Retinal pigment epithelial cell (primary cell): Measurements from ENCODE around the gene PHETA1.
A peak's percentile ranks its signal among the peaks of the same experiment; 100 is the strongest.

Experiments
- DNase-seq: peaks from one replicate; pipeline ENCODE4 v3.0.0-alpha.2; 2010; ENCODE audit warnings: low read depth
- H3K4me3 ChIP-seq: 2 replicates; pipeline ENCODE4 v1.5.1; 2011; ENCODE audit warnings: mild to moderate bottlenecking, low read length, control low read depth, moderate library complexity
- TF ChIP-seq, protein P1 (sequence below): conservative IDR thresholded peaks from 2 replicates; pipeline ENCODE4 v1.5.1; 2011; ENCODE audit warnings: low read depth, low read length, control low read depth, inconsistent platforms

The PHETA1 gene

DNA sequence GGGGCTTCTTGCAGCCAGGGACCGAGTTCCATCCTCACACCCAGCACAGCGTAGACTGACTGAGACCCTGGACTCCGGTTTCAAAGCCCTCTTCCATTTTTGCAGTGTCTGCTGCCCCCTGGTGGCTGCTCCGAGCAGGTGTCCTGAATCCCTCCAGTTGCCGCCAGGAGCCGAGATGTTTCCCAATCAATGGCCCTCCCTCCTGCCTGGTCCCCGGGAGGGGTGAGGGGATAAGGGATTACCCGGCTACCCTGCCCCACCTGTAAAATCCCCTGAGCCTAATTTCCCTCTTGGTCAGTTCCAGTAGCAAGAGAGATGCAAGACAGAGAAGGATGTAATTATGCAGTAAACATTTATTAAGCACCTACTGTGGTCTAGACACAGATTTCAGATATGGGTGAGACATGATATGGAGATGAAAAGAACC is 55.0 kb downstream of the PHETA1 start:
- TF ChIP-seq, protein P1, sequence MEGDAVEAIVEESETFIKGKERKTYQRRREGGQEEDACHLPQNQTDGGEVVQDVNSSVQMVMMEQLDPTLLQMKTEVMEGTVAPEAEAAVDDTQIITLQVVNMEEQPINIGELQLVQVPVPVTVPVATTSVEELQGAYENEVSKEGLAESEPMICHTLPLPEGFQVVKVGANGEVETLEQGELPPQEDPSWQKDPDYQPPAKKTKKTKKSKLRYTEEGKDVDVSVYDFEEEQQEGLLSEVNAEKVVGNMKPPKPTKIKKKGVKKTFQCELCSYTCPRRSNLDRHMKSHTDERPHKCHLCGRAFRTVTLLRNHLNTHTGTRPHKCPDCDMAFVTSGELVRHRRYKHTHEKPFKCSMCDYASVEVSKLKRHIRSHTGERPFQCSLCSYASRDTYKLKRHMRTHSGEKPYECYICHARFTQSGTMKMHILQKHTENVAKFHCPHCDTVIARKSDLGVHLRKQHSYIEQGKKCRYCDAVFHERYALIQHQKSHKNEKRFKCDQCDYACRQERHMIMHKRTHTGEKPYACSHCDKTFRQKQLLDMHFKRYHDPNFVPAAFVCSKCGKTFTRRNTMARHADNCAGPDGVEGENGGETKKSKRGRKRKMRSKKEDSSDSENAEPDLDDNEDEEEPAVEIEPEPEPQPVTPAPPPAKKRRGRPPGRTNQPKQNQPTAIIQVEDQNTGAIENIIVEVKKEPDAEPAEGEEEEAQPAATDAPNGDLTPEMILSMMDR = peak; percentile 97
- DNase-seq = peak; percentile 5
- H3K4me3 ChIP-seq = no peak overlapping the region

- DNase-seq = no peak
- TF ChIP-seq, protein P1 = no peak
- H3K4me3 ChIP-seq = no peak overlapping the region
Observed at GRCh38 chr12:111312708-111313107, 56.2 kb downstream of the PHETA1 start.

GRCh38 chr12:111312016-111312415 is 56.9 kb downstream of the PHETA1 start:
- no peak for DNase-seq
- TF ChIP-seq, protein P1 = no peak
- H3K4me3 ChIP-seq = no peak overlapping the region

- TF ChIP-seq, protein P1 = no peak
Observed at GRCh38 chr12:111311011-111311410, 57.9 kb downstream of the PHETA1 start.

More at GRCh38 chr12:111311011-111311410, 57.9 kb downstream of the PHETA1 start:
- DNase-seq = no peak
- H3K4me3 ChIP-seq = no peak overlapping the region
